ENCODE data around the gene H6PD. TPM values are rescaled to one million over a fixed set of nuclear protein-coding genes. Genes with fewer than 3 reads are reported as not detected.

H6PD gene
- total and polyA plus RNA-seq, 4 donors, result 28.9 to 134 (median 56.8) TPM

DNA sequence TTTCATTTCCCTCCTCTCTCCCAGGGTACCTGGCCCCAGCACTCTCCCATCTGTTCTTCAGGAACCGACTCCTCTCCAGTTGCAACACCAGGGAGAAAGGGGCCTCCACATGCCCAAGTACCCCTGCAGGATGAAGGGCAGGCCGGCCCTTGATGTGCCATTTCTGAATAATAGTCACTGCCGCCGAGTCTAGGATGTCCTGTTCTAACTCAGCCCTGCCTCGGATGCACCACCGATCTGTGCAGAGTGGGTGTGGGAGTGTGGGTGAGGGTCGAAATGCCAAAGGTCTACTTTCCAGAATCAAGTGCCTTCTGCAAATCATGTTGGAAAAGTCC is 32.7 kb downstream of the H6PD start:
- H3K9ac ChIP-seq (ENCODE audit: low read depth in 1 of 2, low read length in 2 of 2), result no peak overlapping the region
- H3K4me3 ChIP-seq (ENCODE audit: low read depth in 1 of 3, low read length in 3 of 3), result no peak overlapping the region
- H3K27me3 ChIP-seq (ENCODE audit: control insufficient read depth in 4 of 4, insufficient read depth in 4 of 4, low read length in 3 of 4), result no peaks in the 10 kb centered on the region
- WGBS, result 69% methylated on average over 7 of the region's 7 CpGs
- DNase-seq (ENCODE audit: low spot score), result no peak
- no peaks in the 10 kb centered on the region for H3K9me3 ChIP-seq (ENCODE audit: control insufficient read depth in 4 of 4, low read length in 3 of 4)
- H3K27ac ChIP-seq (ENCODE audit: low read depth in 1 of 2, low read length in 2 of 2), result no peak overlapping the region
- H3K36me3 ChIP-seq (ENCODE audit: control insufficient read depth in 4 of 4, insufficient read depth in 3 of 4, low read depth in 1 of 4, low read length in 3 of 4), result peaks cover 16 to 66% (median 56%) of the 10 kb centered on the region in 4 donors
- H3K4me1 ChIP-seq (ENCODE audit: control insufficient read depth in 4 of 4, insufficient read depth in 4 of 4, low read length in 3 of 4), result peaks cover 0 to 19% (median 12%) of the 10 kb centered on the region in 4 donors
- TF ChIP-seq HNF4G (IDR thresholded peaks at IDR 0.05), result no peak
- TF ChIP-seq, protein P1, sequence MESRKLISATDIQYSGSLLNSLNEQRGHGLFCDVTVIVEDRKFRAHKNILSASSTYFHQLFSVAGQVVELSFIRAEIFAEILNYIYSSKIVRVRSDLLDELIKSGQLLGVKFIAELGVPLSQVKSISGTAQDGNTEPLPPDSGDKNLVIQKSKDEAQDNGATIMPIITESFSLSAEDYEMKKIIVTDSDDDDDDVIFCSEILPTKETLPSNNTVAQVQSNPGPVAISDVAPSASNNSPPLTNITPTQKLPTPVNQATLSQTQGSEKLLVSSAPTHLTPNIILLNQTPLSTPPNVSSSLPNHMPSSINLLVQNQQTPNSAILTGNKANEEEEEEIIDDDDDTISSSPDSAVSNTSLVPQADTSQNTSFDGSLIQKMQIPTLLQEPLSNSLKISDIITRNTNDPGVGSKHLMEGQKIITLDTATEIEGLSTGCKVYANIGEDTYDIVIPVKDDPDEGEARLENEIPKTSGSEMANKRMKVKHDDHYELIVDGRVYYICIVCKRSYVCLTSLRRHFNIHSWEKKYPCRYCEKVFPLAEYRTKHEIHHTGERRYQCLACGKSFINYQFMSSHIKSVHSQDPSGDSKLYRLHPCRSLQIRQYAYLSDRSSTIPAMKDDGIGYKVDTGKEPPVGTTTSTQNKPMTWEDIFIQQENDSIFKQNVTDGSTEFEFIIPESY (IDR thresholded peaks at IDR 0.05), result no peak
- TF ChIP-seq HNF4A (conservative IDR thresholded peaks at IDR 0.05), result no peak
- TF ChIP-seq YY1 (IDR thresholded peaks at IDR 0.05), result no peak
- TF ChIP-seq RXRA (IDR thresholded peaks at IDR 0.05), result no peak
- TF ChIP-seq EGR1 (IDR thresholded peaks at IDR 0.05; ENCODE audit: low read depth in 2 of 2), result no peak
- TF ChIP-seq GABPA (IDR thresholded peaks at IDR 0.05 in 1 of 2, conservative IDR thresholded peaks at IDR 0.05 in 1 of 2), result no peak
- TF ChIP-seq RAD21 (IDR thresholded peaks at IDR 0.05), result no peak
- TF ChIP-seq JUND (IDR thresholded peaks at IDR 0.05), result no peak
- no peak for TF ChIP-seq SP1 (IDR thresholded peaks at IDR 0.05)
- TF ChIP-seq NR2F2 (IDR thresholded peaks at IDR 0.05), result no peak
- TF ChIP-seq FOXA2 (IDR thresholded peaks at IDR 0.05), result no peak
- TF ChIP-seq, protein P2, sequence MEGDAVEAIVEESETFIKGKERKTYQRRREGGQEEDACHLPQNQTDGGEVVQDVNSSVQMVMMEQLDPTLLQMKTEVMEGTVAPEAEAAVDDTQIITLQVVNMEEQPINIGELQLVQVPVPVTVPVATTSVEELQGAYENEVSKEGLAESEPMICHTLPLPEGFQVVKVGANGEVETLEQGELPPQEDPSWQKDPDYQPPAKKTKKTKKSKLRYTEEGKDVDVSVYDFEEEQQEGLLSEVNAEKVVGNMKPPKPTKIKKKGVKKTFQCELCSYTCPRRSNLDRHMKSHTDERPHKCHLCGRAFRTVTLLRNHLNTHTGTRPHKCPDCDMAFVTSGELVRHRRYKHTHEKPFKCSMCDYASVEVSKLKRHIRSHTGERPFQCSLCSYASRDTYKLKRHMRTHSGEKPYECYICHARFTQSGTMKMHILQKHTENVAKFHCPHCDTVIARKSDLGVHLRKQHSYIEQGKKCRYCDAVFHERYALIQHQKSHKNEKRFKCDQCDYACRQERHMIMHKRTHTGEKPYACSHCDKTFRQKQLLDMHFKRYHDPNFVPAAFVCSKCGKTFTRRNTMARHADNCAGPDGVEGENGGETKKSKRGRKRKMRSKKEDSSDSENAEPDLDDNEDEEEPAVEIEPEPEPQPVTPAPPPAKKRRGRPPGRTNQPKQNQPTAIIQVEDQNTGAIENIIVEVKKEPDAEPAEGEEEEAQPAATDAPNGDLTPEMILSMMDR (IDR thresholded peaks at IDR 0.05; ENCODE audit: low read depth, low read length, missing input control), result no peak
- TF ChIP-seq, protein P3, sequence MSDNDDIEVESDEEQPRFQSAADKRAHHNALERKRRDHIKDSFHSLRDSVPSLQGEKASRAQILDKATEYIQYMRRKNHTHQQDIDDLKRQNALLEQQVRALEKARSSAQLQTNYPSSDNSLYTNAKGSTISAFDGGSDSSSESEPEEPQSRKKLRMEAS (IDR thresholded peaks at IDR 0.05), result no peak
- TF ChIP-seq, protein P4, sequence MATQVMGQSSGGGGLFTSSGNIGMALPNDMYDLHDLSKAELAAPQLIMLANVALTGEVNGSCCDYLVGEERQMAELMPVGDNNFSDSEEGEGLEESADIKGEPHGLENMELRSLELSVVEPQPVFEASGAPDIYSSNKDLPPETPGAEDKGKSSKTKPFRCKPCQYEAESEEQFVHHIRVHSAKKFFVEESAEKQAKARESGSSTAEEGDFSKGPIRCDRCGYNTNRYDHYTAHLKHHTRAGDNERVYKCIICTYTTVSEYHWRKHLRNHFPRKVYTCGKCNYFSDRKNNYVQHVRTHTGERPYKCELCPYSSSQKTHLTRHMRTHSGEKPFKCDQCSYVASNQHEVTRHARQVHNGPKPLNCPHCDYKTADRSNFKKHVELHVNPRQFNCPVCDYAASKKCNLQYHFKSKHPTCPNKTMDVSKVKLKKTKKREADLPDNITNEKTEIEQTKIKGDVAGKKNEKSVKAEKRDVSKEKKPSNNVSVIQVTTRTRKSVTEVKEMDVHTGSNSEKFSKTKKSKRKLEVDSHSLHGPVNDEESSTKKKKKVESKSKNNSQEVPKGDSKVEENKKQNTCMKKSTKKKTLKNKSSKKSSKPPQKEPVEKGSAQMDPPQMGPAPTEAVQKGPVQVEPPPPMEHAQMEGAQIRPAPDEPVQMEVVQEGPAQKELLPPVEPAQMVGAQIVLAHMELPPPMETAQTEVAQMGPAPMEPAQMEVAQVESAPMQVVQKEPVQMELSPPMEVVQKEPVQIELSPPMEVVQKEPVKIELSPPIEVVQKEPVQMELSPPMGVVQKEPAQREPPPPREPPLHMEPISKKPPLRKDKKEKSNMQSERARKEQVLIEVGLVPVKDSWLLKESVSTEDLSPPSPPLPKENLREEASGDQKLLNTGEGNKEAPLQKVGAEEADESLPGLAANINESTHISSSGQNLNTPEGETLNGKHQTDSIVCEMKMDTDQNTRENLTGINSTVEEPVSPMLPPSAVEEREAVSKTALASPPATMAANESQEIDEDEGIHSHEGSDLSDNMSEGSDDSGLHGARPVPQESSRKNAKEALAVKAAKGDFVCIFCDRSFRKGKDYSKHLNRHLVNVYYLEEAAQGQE (IDR thresholded peaks at IDR 0.05), result no peak
- no peak for TF ChIP-seq TAF1 (conservative IDR thresholded peaks at IDR 0.05)
- TF ChIP-seq FOXA1 (IDR thresholded peaks at IDR 0.05), result no peak

All from liver (tissue), 9 donors.